HG02642 (cell line): ENCODE results near the gene ACTR10.

Source experiments
- ATAC-seq: cut with Tn5 transposase; IDR thresholded peaks from one replicate; pipeline ENCODE4 v1.9.1; 2021; ENCODE audit warnings: mild to moderate bottlenecking; ENCODE audit not compliant: unreplicated experiment, poor library complexity

The ACTR10 gene

DNA sequence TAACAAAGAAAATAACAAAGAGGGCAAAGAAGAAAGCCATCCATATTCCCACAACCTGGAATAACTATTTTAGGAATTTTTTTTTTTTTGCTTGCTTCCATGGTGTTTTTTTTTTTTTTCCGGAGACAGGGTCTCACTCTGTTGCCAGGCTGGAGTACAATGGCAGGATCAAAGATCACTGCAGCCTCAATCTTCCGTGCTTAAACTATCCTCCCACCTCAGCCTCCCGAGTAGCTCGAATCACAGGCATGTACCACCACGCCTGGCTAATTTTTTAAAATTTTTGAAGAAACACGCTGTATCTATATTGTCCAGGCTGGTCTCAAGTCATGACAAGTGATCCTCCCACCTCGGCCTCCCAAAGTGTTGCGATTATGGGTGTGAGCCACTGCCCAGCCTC is 78.2 kb downstream of the ACTR10 start:
- no peak for ATAC-seq

DNA sequence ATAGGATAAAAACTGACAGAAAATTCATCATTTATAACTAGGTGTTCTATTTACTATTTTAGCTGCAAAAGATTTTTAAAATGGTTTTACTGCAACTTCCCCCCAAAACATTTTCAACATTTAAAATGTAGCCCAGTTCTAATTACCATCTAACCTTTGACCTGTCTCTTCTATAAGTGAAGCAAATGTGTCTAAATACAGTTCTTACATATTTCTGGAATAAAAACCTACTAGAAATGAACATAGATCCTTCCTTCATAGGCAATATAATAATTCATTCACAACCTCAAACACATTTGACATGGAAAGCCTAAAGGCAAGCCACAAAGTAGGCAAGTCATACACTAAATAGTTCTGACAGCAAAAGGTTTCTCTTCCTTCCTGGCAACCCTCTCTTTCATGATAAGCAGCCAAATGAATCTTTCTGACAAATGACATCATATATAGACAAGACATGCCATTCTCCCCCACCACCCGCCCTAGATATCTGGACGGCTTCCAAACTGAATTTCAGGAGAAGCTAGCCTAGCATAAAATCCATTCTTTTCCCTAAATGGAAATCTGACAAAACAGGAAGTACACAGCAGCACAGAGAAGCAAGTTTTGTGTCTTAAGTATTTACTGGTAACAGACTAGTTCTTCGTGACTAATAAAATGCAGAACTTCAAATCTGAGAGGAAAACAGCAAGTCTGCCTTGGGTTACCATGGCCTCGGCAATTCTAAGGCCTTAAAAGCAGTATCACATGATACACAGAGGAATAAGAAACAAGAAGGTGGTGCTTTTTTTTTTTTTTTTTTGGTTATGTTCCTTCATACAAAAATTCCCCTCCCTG is 81.2 kb downstream of the ACTR10 start:
- no peak for ATAC-seq

GRCh38 chr14:58281969-58282368 is 82.0 kb downstream of the ACTR10 start:
- no peak for ATAC-seq

- no peak for ATAC-seq
Observed at GRCh38 chr14:58282925-58283593, 83.1 kb downstream of the ACTR10 start.

GRCh38 chr14:58283730-58284129 is 83.8 kb downstream of the ACTR10 start:
- ATAC-seq: no peak

DNA sequence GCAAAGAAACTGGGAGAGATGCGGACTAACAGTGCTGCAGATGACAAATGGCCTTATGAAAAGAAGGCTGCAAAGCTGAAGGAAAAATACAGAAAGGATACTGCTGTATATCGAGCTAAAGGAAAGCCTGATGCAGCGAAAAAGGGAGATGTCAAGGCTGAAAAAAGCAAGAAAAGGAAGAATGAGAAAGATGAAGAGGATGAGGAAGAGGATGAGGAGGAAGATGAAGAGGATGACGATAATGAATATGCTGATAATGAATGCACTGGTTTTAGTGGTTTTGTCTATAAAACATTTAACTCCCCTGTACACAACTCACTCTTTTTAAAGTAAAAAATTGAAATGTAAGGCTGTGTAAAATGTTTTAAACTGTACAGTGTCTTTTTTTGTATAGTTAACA is 85.2 kb downstream of the ACTR10 start:
- ATAC-seq: no peak
